GM12878 (cell line): ENCODE measurements around the gene MAP4K2. TPM values are rescaled to one million over a fixed set of nuclear protein-coding genes. Genes with fewer than 3 reads are reported as not detected.

Source experiments
- ATAC-seq: fragments of 200-7000 bp; cut with Tn5 transposase; 3 replicates; pipeline ENCODE4 v1.9.1; 2020; ENCODE audit warnings: mild to moderate bottlenecking, moderate library complexity
- BruUV-seq: library from RNA; stranded (reverse); fragments of 400-500 nt; replicated peaks from 2 replicates; lab custom pipeline; 2021; lab: Mats Ljungman, UMichigan
- CTCF ChIA-PET: fragments of 300-600 bp; sonication (Branson Sonifier 250); formaldehyde crosslinking; extraction: SDS; loops from one replicate; lab custom pipeline; 2021; ENCODE audit warnings: inconsistent platforms; lab: Yijun Ruan, JAX
- POLR2A ChIA-PET: fragments of 350-600 bp; formaldehyde crosslinking; extraction: SDS; loops from one replicate; lab custom pipeline; 2021; ENCODE audit warnings: inconsistent platforms; lab: Charles Lee
- RAD21 ChIA-PET: fragments of 300-600 bp; sonication (Branson Sonifier 250); formaldehyde crosslinking; loops from one replicate; lab custom pipeline; 2023; ENCODE audit warnings: antibody characterized with exemption; ENCODE audit not compliant: unreplicated experiment; lab: Charles Lee
- SMC1A ChIA-PET: fragments of 300-600 bp; sonication (Branson Sonifier 250); formaldehyde crosslinking; loops from one replicate; lab custom pipeline; 2023; ENCODE audit not compliant: unreplicated experiment, uncharacterized antibody; lab: Charles Lee
- DNase-seq: peaks from one replicate; pipeline ENCODE4 v3.0.0-alpha.2; 2011; ENCODE audit warnings: low read depth, low spot score
- FAIRE-seq: peaks from 3 replicates; lab custom pipeline; 2011; peaks lifted over from hg19 to GRCh38; lab: Jason Lieb, UNC
- H2AFZ ChIP-seq: 2 replicates; pipeline ENCODE4 v1.6.0; 2011; ENCODE audit warnings: low read depth, low read length, control low read depth; ENCODE audit not compliant: control insufficient read depth
- H3K27ac ChIP-seq: 2 replicates; pipeline ENCODE4 v1.5.1; 2011; ENCODE audit warnings: control low read depth; ENCODE audit not compliant: control insufficient read depth, insufficient read depth
- H3K27me3 ChIP-seq, 2 experiments: replicated peaks in 1 of 2; 2 replicates each; pipeline versions ENCODE4 v1.6.0 to v1.6.1; 2011; ENCODE audit warnings: low read length in 1 of 2; ENCODE audit not compliant: control insufficient read depth in 2 of 2, insufficient read depth in 2 of 2
- H3K36me3 ChIP-seq, 2 experiments: 2 replicates each; pipeline ENCODE4 v1.5.1; 2011; ENCODE audit warnings: low read length in 1 of 2; ENCODE audit not compliant: control insufficient read depth in 2 of 2, insufficient read depth in 2 of 2
- H3K4me1 ChIP-seq: 2 replicates; pipeline ENCODE4 v1.6.1; 2011; ENCODE audit warnings: mild to moderate bottlenecking, low read length, moderate library complexity, mixed read lengths; ENCODE audit not compliant: control insufficient read depth, insufficient read depth
- H3K4me2 ChIP-seq: 2 replicates; pipeline ENCODE4 v1.6.0; 2011; ENCODE audit warnings: control low read depth; ENCODE audit not compliant: control insufficient read depth, insufficient read depth
- H3K4me3 ChIP-seq: fragments of 200-600 bp; sonication (generic); 2 replicates; pipeline ENCODE4 v1.5.1; 2016
- H3K79me2 ChIP-seq: 2 replicates; pipeline ENCODE4 v1.6.0; 2011; ENCODE audit warnings: low read length; ENCODE audit not compliant: control insufficient read depth, insufficient read depth
- H3K9ac ChIP-seq: 2 replicates; pipeline ENCODE4 v1.8.0; 2011; ENCODE audit warnings: low read length, control low read depth, mixed read lengths; ENCODE audit not compliant: control insufficient read depth, insufficient read depth
- H3K9me3 ChIP-seq: replicated peaks from 3 replicates; pipeline ENCODE4 v1.5.1; 2011; ENCODE audit warnings: mild to moderate bottlenecking, low read length; ENCODE audit not compliant: control insufficient read depth, insufficient read depth
- H4K20me1 ChIP-seq: 2 replicates; pipeline ENCODE4 v1.6.0; 2011; ENCODE audit not compliant: control insufficient read depth, insufficient read depth
- CTCF ChIP-seq, 3 experiments: IDR thresholded peaks in 2 of 3; conservative IDR thresholded peaks in 1 of 3; 2 replicates each; pipeline ENCODE4 v1.5.1; 2011; ENCODE audit warnings: low read depth in 3 of 3, low read length in 3 of 3, mild to moderate bottlenecking in 3 of 3, control low read depth in 2 of 3, moderate library complexity in 2 of 3, inconsistent platforms in 1 of 3, mixed read lengths in 1 of 3; ENCODE audit not compliant: control insufficient read depth in 2 of 3, insufficient read depth in 1 of 3; ENCODE audit errors: extremely low read depth in 1 of 3
- SIX5 ChIP-seq: IDR thresholded peaks from 2 replicates; pipeline ENCODE4 v1.6.1; 2011; ENCODE audit warnings: mild to moderate bottlenecking, low read depth, low read length, moderate library complexity; ENCODE audit not compliant: severe bottlenecking
- WGBS: methylation state at CpG from one replicate; pipeline ENCODE4 v1.1.6; 2016; ENCODE audit warnings: low lambda C conversion rate; ENCODE audit not compliant: insufficient replicate concordance, insufficient coverage; ENCODE audit errors: missing lambda C conversion rate; 5-methylcytosine and 5-hydroxymethylcytosine counted together
- in situ Hi-C: fragments of 300-500 bp; cut with MboI; formaldehyde crosslinking; loops from 9 replicates; pipeline ENCODE4 v1.14.3; 2018; ENCODE audit warnings: mixed read lengths
- intact Hi-C: fragments of 100-400 bp; cut with micrococcal nuclease; formaldehyde crosslinking; loops from one replicate; pipeline ENCODE4 v1.14.2; 2022; ENCODE audit not compliant: unreplicated experiment
- polyA plus RNA-seq, 11 experiments: library from polyadenylated mRNA; depleted of rRNA in 4 of 11; unstranded in 6 of 11; stranded (reverse) in 5 of 11; fragments of >200 nt; fragmentation: Nextera tagmentation in 4 of 11; fragmentation: Illumina TruSeq in 1 of 11; extraction: Ambion mirVana in 4 of 11; extraction: Trizol in 1 of 11; gene quantifications; 1 replicate in 1 of 11; 2 replicates in 10 of 11; pipeline versions ENCODE4 v1.2.1 to v1.2.3, GENCODE V29; 2011 to 2016; ENCODE audit warnings: inconsistent platforms in 2 of 11, missing spikeins in 2 of 11, low read depth in 1 of 11
- total RNA-seq, 4 experiments: library from RNA; depleted of rRNA in 3 of 4; stranded (reverse); fragments of >200 nt in 3 of 4; fragmentation: Illumina TruSeq in 1 of 4; extraction: Trizol in 1 of 4; gene quantifications; 2 replicates each; pipeline versions ENCODE4 v1.2.1 to v1.2.3, GENCODE V29; 2013 to 2021

Gene MAP4K2
- total and polyA plus RNA-seq, 10 of the 15 experiments (the other 5 are each of a cell fraction or from before 2014, with no cell fraction given) = 0.98 to 78.1 (median 48.9) TPM

GRCh38 chr11:64750361-64751054 is 52.5 kb downstream of the MAP4K2 start:
- Histone ChIP-seq H3K79me2 (no peaks in the 10 kb centered on the region), H3K27ac (no peak overlapping the region), H3K9me3 (no peaks in the 10 kb centered on the region), H4K20me1 (no peaks in the 10 kb centered on the region), H2AFZ (no peak overlapping the region), H3K9ac (no peak overlapping the region), H3K4me2 (no peak overlapping the region), H3K4me1 (peaks cover 3% of the 10 kb centered on the region), H3K36me3 (no peaks in the 10 kb centered on the region), H3K4me3 (no peak overlapping the region), H3K27me3 (no peaks in the 10 kb centered on the region)
- 77% methylated on average over 13 of the region's 13 CpGs for WGBS
- FAIRE-seq (no peak), ATAC-seq (no peak), DNase-seq (no peak)
- SMC1A ChIA-PET = no interaction called here
- CTCF ChIA-PET = interaction anchor here (1.3 to 1.8 kb wide), 2 partner anchors 8 to 10 kb away, joined by 5 to 6 read pairs; partner anchors contain the start of gene PYGM
- no peak for TF ChIP-seq SIX5
- TF ChIP-seq CTCF (IDR thresholded peaks at IDR 0.05 in 2 of 3, conservative IDR thresholded peaks at IDR 0.05 in 1 of 3; ENCODE audit: control insufficient read depth in 2 of 3, extremely low read depth in 1 of 3, insufficient read depth in 1 of 3, low read depth in 3 of 3, low read length in 3 of 3) = 0 out of 6 replicates have a peak, but pooled peaks of 2 of the 3 experiments have one; percentile 5 to 19
- in situ Hi-C loops = no loop called here
- POLR2A ChIA-PET = no interaction called here
- intact Hi-C loops = no loop called here
- BruUV-seq = no TSS peak
- RAD21 ChIA-PET = no interaction called here
